Gastroesophageal sphincter (tissue), 4 donors: ENCODE measurements around the gene ARFRP1. TPM values are rescaled to one million over a fixed set of nuclear protein-coding genes. Genes with fewer than 3 reads are reported as not detected.

Source experiments
- ATAC-seq: fragments of 150-250 bp; one replicate; pipeline ENCODE4 v1.9.1; 2016; ENCODE audit warnings: mild to moderate bottlenecking, moderate library complexity
- H3K27ac ChIP-seq, 4 donors: fragments of 200-600 bp; sonication (generic) in 3 of 4; 1 replicate in 3 of 4; 2 replicates in 1 of 4; pipeline ENCODE4 v1.5.1; 2016 to 2019
- H3K27me3 ChIP-seq: fragments of 200-600 bp; sonication (generic); one replicate; pipeline ENCODE4 v1.5.1; 2019
- H3K36me3 ChIP-seq, 2 donors: fragments of 200-600 bp; sonication (generic); one replicate each; pipeline ENCODE4 v1.5.1; 2019; ENCODE audit warnings: control low read depth in 1 of 2
- H3K4me1 ChIP-seq, 3 donors: fragments of 200-600 bp; sonication (generic); 1 replicate in 2 of 3; 2 replicates in 1 of 3; pipeline ENCODE4 v1.5.1; 2016 to 2019; ENCODE audit warnings: control low read depth in 2 of 3
- H3K4me3 ChIP-seq, 2 donors: fragments of 200-600 bp; sonication (generic); one replicate each; pipeline ENCODE4 v1.5.1; 2019; ENCODE audit warnings: mild to moderate bottlenecking in 1 of 2, moderate library complexity in 1 of 2
- H3K9me3 ChIP-seq, 3 donors: fragments of 200-600 bp; sonication (generic); one replicate each; pipeline ENCODE4 v1.5.1; 2017 to 2019; ENCODE audit warnings: control low read depth in 2 of 3
- CTCF ChIP-seq, 4 experiments: fragments of 200-600 bp in 2 of 4; fragments of 450-650 bp in 2 of 4; sonication (generic) in 1 of 4; IDR thresholded peaks; one replicate each; pipeline ENCODE4 v1.5.1; 2017 to 2019; ENCODE audit warnings: antibody characterized with exemption in 4 of 4, mild to moderate bottlenecking in 2 of 4, moderate library complexity in 2 of 4
- EP300 ChIP-seq: sonication (generic); formaldehyde crosslinking; IDR thresholded peaks from one replicate; pipeline ENCODE4 v1.6.1; 2017; ENCODE audit warnings: antibody characterized with exemption, mild to moderate bottlenecking
- POLR2A ChIP-seq, 2 donors: fragments of 450-650 bp; IDR thresholded peaks; one replicate each; pipeline ENCODE4 v1.6.1; 2017; ENCODE audit warnings: antibody characterized with exemption in 2 of 2, mild to moderate bottlenecking in 2 of 2, moderate library complexity in 1 of 2
- POLR2AphosphoS5 ChIP-seq: sonication (generic); formaldehyde crosslinking; IDR thresholded peaks from one replicate; pipeline ENCODE4 v1.6.1; 2017; ENCODE audit warnings: antibody characterized with exemption
- WGBS, 2 donors: methylation state at CpG; one replicate each; pipeline ENCODE4 v1.1.5; 2018; ENCODE audit warnings: low coverage in 1 of 2; 5-methylcytosine and 5-hydroxymethylcytosine counted together
- total RNA-seq, 4 donors: library from RNA; depleted of rRNA; stranded (reverse); fragments of >200 nt; gene quantifications; one replicate each; pipeline ENCODE4 v1.1.0, GENCODE V29; 2016

ARFRP1 gene
- total RNA-seq, 4 donors from 2014 or later, result 38.9 to 56.4 (median 49.0) TPM

- H3K4me1 ChIP-seq, result peaks cover 0 to 48% (median 29%) of the 10 kb centered on the region in 3 donors
- no peaks in the 10 kb centered on the region for H3K27me3 ChIP-seq
- H3K27ac ChIP-seq, result no peak overlapping the region
- H3K4me3 ChIP-seq, result no peak overlapping the region
- peaks cover 0 to 63% of the 10 kb centered on the region in 2 donors for H3K36me3 ChIP-seq
- H3K9me3 ChIP-seq, result no peaks in the 10 kb centered on the region
- ATAC-seq, result no peak
- TF ChIP-seq EP300, result no peak
- no peak for TF ChIP-seq POLR2AphosphoS5
- TF ChIP-seq POLR2A (IDR thresholded peaks at IDR 0.05), result no peak
- TF ChIP-seq CTCF (IDR thresholded peaks at IDR 0.05), result no peak
- 57 to 100% methylated on average over 1 to 6 of the region's 13 CpGs for WGBS, 2 donors
These were observed 4.9 kb downstream of the ARFRP1 start for GRCh38 chr20:63702751-63703470.

GRCh38 chr20:63702036-63702665, 5.6 kb downstream of the ARFRP1 start:
- Histone ChIP-seq H3K36me3 (peaks cover 0 to 66% of the 10 kb centered on the region in 2 donors), H3K4me3 (no peak overlapping the region), H3K4me1 (peaks cover 0 to 54% (median 32%) of the 10 kb centered on the region in 3 donors), H3K27me3 (no peaks in the 10 kb centered on the region), H3K27ac (no peak overlapping the region), H3K9me3 (no peaks in the 10 kb centered on the region)
- no peak for ATAC-seq
- whole genome bisulfite sequencing, 2 donors, result 100% methylated on average over 1 of the region's 16 CpGs; no CpG with 5 or more reads in 1 of the 2 donors
- TF ChIP-seq POLR2A (IDR thresholded peaks at IDR 0.05) (no peak), POLR2AphosphoS5 (no peak), CTCF (IDR thresholded peaks at IDR 0.05) (no peak), EP300 (no peak)

GRCh38 chr20:63701329-63702035, 6.3 kb downstream of the ARFRP1 start:
- Histone ChIP-seq H3K4me3 (no peak overlapping the region), H3K27me3 (no peaks in the 10 kb centered on the region), H3K36me3 (peaks cover 0 to 65% of the 10 kb centered on the region in 2 donors), H3K27ac (peak overlapping the region in 1 of 4 donors; percentile 21), H3K4me1 (peaks cover 0 to 54% (median 31%) of the 10 kb centered on the region in 3 donors), H3K9me3 (no peaks in the 10 kb centered on the region)
- ATAC-seq, result no peak
- no CpG with 5 or more reads among the region's 14 CpGs for WGBS, 2 donors
- TF ChIP-seq POLR2AphosphoS5 (no peak), CTCF (IDR thresholded peaks at IDR 0.05) (no peak), EP300 (no peak), POLR2A (IDR thresholded peaks at IDR 0.05) (no peak)

GRCh38 chr20:63701051-63701328, 6.8 kb downstream of the ARFRP1 start:
- Histone ChIP-seq H3K27ac (no peak overlapping the region), H3K4me3 (no peak overlapping the region), H3K4me1 (peaks cover 0 to 54% (median 28%) of the 10 kb centered on the region in 3 donors), H3K36me3 (peaks cover 0 to 62% of the 10 kb centered on the region in 2 donors), H3K9me3 (no peaks in the 10 kb centered on the region), H3K27me3 (no peaks in the 10 kb centered on the region)
- no peak for TF ChIP-seq POLR2A (IDR thresholded peaks at IDR 0.05)
- TF ChIP-seq POLR2AphosphoS5, result no peak
- no peak for TF ChIP-seq EP300
- ATAC-seq, result no peak
- no CpG with 5 or more reads among the region's 5 CpGs for WGBS, 2 donors

- Histone ChIP-seq H3K9me3 (no peaks in the 10 kb centered on the region), H3K4me1 (peaks cover 0 to 55% (median 28%) of the 10 kb centered on the region in 3 donors)
These were observed 7.4 kb downstream of the ARFRP1 start for GRCh38 chr20:63700199-63701050.

More at GRCh38 chr20:63700199-63701050, 7.4 kb downstream of the ARFRP1 start:
- ATAC-seq, result no peak
- TF ChIP-seq EP300, result no peak
- Histone ChIP-seq H3K27ac (peak overlapping the region in 3 of 4 donors; percentile 67 to 68 (median 67)), H3K36me3 (peaks cover 0 to 62% of the 10 kb centered on the region in 2 donors), H3K27me3 (no peaks in the 10 kb centered on the region), H3K4me3 (no peak overlapping the region)
- WGBS, 2 donors, result 93% methylated on average over 15 of the region's 43 CpGs; no CpG with 5 or more reads in 1 of the 2 donors
